Erythroblast (primary cell): ENCODE results near the gene TLCD4.

Source experiments
- GATA1 ChIP-seq: IDR thresholded peaks from 2 replicates; pipeline ENCODE4 v1.6.1; 2011; ENCODE audit warnings: low read depth, mild to moderate bottlenecking, control low read depth, low read length, moderate library complexity
- POLR2A ChIP-seq: IDR thresholded peaks from 2 replicates; pipeline ENCODE4 v1.6.1; 2011; ENCODE audit warnings: mild to moderate bottlenecking, low read length

- TF ChIP-seq POLR2A (no peak), GATA1 (no peak)
Measured at GRCh38 chr1:95093296-95093695, 23.9 kb upstream of the TLCD4 start.
